Upper lobe of right lung (tissue), 1 donor: ENCODE data around the gene UPK3A. TPM values are rescaled to one million over a fixed set of nuclear protein-coding genes. Genes with fewer than 3 reads are reported as not detected.

Experiments used
- ATAC-seq: fragments of 200-7000 bp; cut with Tn5 transposase; one replicate; pipeline ENCODE4 v1.9.1; 2020; ENCODE audit warnings: mild to moderate bottlenecking, moderate library complexity
- DNase-seq: peaks from one replicate; pipeline ENCODE4 v3.0.0-alpha.2; 2020
- H3K27ac ChIP-seq: fragments of 200-600 bp; one replicate; pipeline ENCODE4 v1.8.0; 2022
- H3K27me3 ChIP-seq: fragments of 200-600 bp; one replicate; pipeline ENCODE4 v1.8.0; 2022; ENCODE audit warnings: mild to moderate bottlenecking
- H3K36me3 ChIP-seq: fragments of 200-600 bp; one replicate; pipeline ENCODE4 v1.8.0; 2022
- H3K4me1 ChIP-seq: fragments of 200-600 bp; one replicate; pipeline ENCODE4 v1.8.0; 2022
- H3K4me3 ChIP-seq: fragments of 200-600 bp; one replicate; pipeline ENCODE4 v1.8.0; 2022; ENCODE audit warnings: mild to moderate bottlenecking
- H3K9me3 ChIP-seq: fragments of 200-600 bp; one replicate; pipeline ENCODE4 v1.8.0; 2022
- CTCF ChIP-seq: fragments of 200-600 bp; IDR thresholded peaks from one replicate; pipeline ENCODE4 v1.8.0; 2022; ENCODE audit warnings: antibody characterized with exemption
- intact Hi-C: fragments of 100-400 bp; cut with DNase I; formaldehyde crosslinking; loops from one replicate; pipeline ENCODE4 v1.11.0; 2022
- total RNA-seq: library from RNA; stranded (reverse); fragmentation: NEBNext Ultra II Directional; extraction: Animal tissue kit (Norgen Biotek cat#: 25700); gene quantifications from one replicate; pipeline ENCODE4 v1.2.1, GENCODE V29; 2021
- donor health status: DM: no; HTN: yes; CAD: no; lungs with severe emphysema.

Gene UPK3A
- total RNA-seq, 1 donor from 2014 or later = not detected

DNA sequence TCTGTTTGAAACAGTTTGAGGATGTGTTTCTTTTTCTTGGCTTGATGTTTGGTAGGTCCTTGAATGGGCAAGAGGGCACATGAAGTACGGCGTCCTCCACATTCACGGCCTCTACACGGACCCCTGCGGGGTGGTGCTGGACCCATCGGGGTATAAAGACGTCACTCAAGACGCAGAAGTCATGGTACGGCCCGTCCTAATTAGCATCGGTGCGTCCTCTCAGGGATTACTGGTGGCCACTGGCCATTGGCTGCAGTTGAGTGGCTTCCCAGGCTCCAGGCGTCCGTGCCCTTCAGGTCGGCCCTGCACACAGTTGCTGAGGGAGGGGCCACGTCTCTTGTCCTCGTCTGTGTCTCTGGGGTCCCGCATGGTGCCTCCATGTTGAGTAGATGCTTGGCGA is 45.8 kb downstream of the UPK3A start:
- Histone ChIP-seq H3K27me3 (no peaks in the 10 kb centered on the region), H3K36me3 (peaks cover 38% of the 10 kb centered on the region), H3K4me1 (no peaks in the 10 kb centered on the region), H3K27ac (no peak overlapping the region), H3K9me3 (no peaks in the 10 kb centered on the region), H3K4me3 (no peak overlapping the region)
- TF ChIP-seq CTCF = no peak
- no peak for DNase-seq
- ATAC-seq = no peak
- intact Hi-C loops = no loop called here

DNA sequence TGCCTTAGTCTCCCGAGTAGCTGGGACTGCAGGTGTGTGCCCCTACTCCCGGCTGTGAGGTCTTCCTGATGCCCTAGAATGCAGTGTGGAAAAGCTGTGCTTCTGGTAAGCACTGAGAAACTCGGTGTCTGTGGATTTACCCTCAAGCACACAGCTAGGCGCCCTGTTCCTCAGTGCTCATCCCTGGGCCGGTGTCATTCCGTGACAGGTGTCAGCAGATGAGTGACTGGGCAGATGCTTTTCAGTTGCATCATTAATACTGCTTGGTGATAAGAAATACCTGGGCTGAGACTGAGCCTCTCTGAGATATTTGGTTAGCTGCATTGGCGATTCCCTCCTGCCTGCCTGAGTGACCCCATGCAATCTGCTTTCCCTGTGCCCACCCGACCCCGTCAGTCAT is 46.7 kb downstream of the UPK3A start:
- H3K36me3 ChIP-seq = peaks cover 45% of the 10 kb centered on the region

DNA sequence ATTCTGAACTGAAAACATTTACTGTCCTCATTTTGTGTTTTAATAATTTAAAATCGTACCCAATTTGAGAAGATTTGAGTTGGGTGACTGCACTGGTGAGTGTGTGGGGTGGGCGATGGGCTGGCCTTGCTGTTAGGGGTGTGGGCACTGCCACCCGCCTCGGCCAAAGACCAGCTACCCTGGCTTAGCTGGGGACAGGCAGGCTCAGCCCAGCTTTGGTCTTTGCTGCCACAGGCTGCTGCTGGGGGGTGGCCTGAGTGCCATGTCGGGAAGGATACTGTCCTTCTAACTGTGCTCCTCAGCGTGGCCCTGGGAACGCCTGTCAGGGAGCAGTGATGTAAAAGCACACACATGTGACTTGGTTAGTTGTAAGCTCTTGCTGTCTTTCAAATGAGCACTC is 47.3 kb downstream of the UPK3A start:
- Histone ChIP-seq H3K36me3 (peaks cover 45% of the 10 kb centered on the region), H3K9me3 (no peaks in the 10 kb centered on the region), H3K4me3 (no peak overlapping the region), H3K27ac (no peak overlapping the region), H3K27me3 (no peaks in the 10 kb centered on the region), H3K4me1 (no peaks in the 10 kb centered on the region)
- intact Hi-C loops = no loop called here
- DNase-seq (no peak), ATAC-seq (no peak)
- TF ChIP-seq CTCF = no peak

More for the DNA sequence above, 46.7 kb downstream of the UPK3A start:
- Histone ChIP-seq H3K9me3 (no peaks in the 10 kb centered on the region), H3K4me1 (no peaks in the 10 kb centered on the region), H3K27ac (no peak overlapping the region), H3K27me3 (no peaks in the 10 kb centered on the region), H3K4me3 (no peak overlapping the region)
- DNase-seq (no peak), ATAC-seq (no peak)
- no peak for TF ChIP-seq CTCF
- intact Hi-C loops = no loop called here

- no peaks in the 10 kb centered on the region for H3K27me3 ChIP-seq
- no peak overlapping the region for H3K4me3 ChIP-seq
- no peak for DNase-seq
- intact Hi-C loops = no loop called here
- peaks cover 51% of the 10 kb centered on the region for H3K36me3 ChIP-seq
- no peak for TF ChIP-seq CTCF
- H3K9me3 ChIP-seq = no peaks in the 10 kb centered on the region
- ATAC-seq = no peak
- H3K27ac ChIP-seq = no peak overlapping the region
- peaks cover 6% of the 10 kb centered on the region for H3K4me1 ChIP-seq
These were observed 49.3 kb downstream of the UPK3A start for GRCh38 chr22:45334068-45334467.

- H3K27ac ChIP-seq = no peak overlapping the region
- no peak for DNase-seq
- peaks cover 47% of the 10 kb centered on the region for H3K36me3 ChIP-seq
- peaks cover 6% of the 10 kb centered on the region for H3K4me1 ChIP-seq
- no peak for TF ChIP-seq CTCF
- H3K9me3 ChIP-seq = no peaks in the 10 kb centered on the region
- H3K27me3 ChIP-seq = no peaks in the 10 kb centered on the region
- intact Hi-C loops = no loop called here
- no peak overlapping the region for H3K4me3 ChIP-seq
- no peak for ATAC-seq
These were observed 49.8 kb downstream of the UPK3A start for GRCh38 chr22:45334528-45334927.
